H1 (cell line): Measurements from ENCODE around the gene LAG3. TPM values are rescaled to one million over a fixed set of nuclear protein-coding genes. Genes with fewer than 3 reads are reported as not detected.

Experiments used
- CEBPB ChIP-seq: IDR thresholded peaks from 2 replicates; pipeline ENCODE4 v1.6.1; 2012; ENCODE audit warnings: low read depth, low read length
- E2F6 ChIP-seq: IDR thresholded peaks from 2 replicates; pipeline ENCODE4 v1.6.1; 2012; ENCODE audit warnings: inconsistent platforms
- HDAC6 ChIP-seq: IDR thresholded peaks from one replicate; pipeline ENCODE4 v1.7.1; 2012; ENCODE audit warnings: low read depth, mild to moderate bottlenecking, inconsistent platforms, low read length, moderate library complexity
- NRF1 ChIP-seq: IDR thresholded peaks from 2 replicates; pipeline ENCODE4 v1.6.1; 2011; ENCODE audit warnings: mild to moderate bottlenecking, low read depth, low read length, improper control_type of control experiment
- RXRA ChIP-seq: IDR thresholded peaks from 2 replicates; pipeline ENCODE4 v1.6.1; 2011; ENCODE audit warnings: low read depth, mild to moderate bottlenecking, low read length, moderate library complexity; ENCODE audit not compliant: insufficient read depth
- SIX5 ChIP-seq: IDR thresholded peaks from 2 replicates; pipeline ENCODE4 v1.6.1; 2011; ENCODE audit warnings: mild to moderate bottlenecking, low read depth, low read length
- polyA plus RNA-seq, 7 experiments: library from polyadenylated mRNA; depleted of rRNA in 3 of 7; stranded (reverse) in 5 of 7; unstranded in 2 of 7; fragments of >200 nt in 5 of 7; fragments of 200-250 nt in 2 of 7; gene quantifications; 1 replicate in 5 of 7; 2 replicates in 1 of 7; 4 replicates in 1 of 7; pipeline versions ENCODE4 v1.2.1 to v1.2.3, GENCODE V29; 2011 to 2013; ENCODE audit warnings: missing spikeins in 2 of 7, mixed read lengths in 2 of 7
- total RNA-seq: library from RNA; stranded (reverse); fragmentation: NEBNext Ultra II Directional; extraction: Animal tissue kit (Norgen Biotek cat#: 25700); gene quantifications from 2 replicates; pipeline ENCODE4 v1.2.1, GENCODE V29; 2021

Gene LAG3
- total and polyA plus RNA-seq, 2 of the 8 experiments (the other 6 are each of a cell fraction or from before 2014, with no cell fraction given) = 1.1 to 3.1 TPM

- TF ChIP-seq E2F6 (no peak), CEBPB (no peak), HDAC6 (no peak), RXRA (no peak), NRF1 (no peak), SIX5 (no peak)
Observed at GRCh38 chr12:6810758-6811157, 38.4 kb downstream of the LAG3 start (continued).
